GM23338 (cell line): ENCODE results near the gene NT5C3B.

ENCODE experiments used
- CTCF ChIP-seq, 2 experiments: fragments of 200-600 bp in 1 of 2; sonication (generic) in 1 of 2; conservative IDR thresholded peaks; 2 replicates each; pipeline versions ENCODE4 v1.5.1 to v1.6.1; 2016 to 2017; ENCODE audit warnings: antibody characterized with exemption in 2 of 2, low read depth in 2 of 2, mild to moderate bottlenecking in 2 of 2, moderate library complexity in 1 of 2
- EZH2 ChIP-seq: fragments of 200-600 bp; sonication (generic); IDR thresholded peaks from one replicate; pipeline ENCODE4 v1.8.0; 2017; ENCODE audit warnings: antibody characterized with exemption, mild to moderate bottlenecking, low read depth; ENCODE audit not compliant: unreplicated experiment
- POLR2AphosphoS5 ChIP-seq: IDR thresholded peaks from 2 replicates; pipeline ENCODE4 v1.6.1; 2016; ENCODE audit warnings: antibody characterized with exemption, low read depth
- REST ChIP-seq: IDR thresholded peaks from one replicate; pipeline ENCODE4 v1.6.1; 2018; ENCODE audit warnings: antibody characterized with exemption; ENCODE audit not compliant: unreplicated experiment

- no peak for TF ChIP-seq EZH2
- no peak for TF ChIP-seq CTCF (conservative IDR thresholded peaks at IDR 0.05; ENCODE audit: low read depth in 2 of 2)
- no peak for TF ChIP-seq REST
- TF ChIP-seq POLR2AphosphoS5 = no peak
Measured at GRCh38 chr17:41821776-41822175, 14.3 kb downstream of the NT5C3B start.
